Measurements from ENCODE around the gene MRPL18. TPM values are rescaled to one million over a fixed set of nuclear protein-coding genes. Genes with fewer than 3 reads are reported as not detected.
A peak's percentile ranks its signal among the peaks of the same experiment; 100 is the strongest.

MRPL18 gene
- total RNA-seq, 2 donors from 2014 or later = 35.0 to 84.0 TPM

DNA sequence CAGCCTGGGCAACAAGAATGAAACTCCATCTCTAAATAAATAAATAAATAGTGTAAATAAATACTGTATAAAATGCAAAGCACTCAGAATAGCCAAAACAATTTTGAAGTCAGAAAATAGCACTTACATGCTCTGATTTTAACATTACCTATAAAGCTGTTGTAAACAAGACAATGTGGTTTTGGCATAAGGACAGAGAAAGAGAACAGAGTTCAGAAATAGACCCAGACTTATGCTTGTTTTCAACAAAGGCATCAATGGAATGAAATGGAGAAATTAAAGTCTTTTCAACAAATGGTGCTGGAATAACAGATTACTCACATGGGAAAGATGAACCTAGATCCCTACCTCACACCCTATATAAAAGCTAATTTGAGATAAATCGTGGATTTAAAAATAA is 18.1 kb upstream of the MRPL18 start:
- TF ChIP-seq POLR2A (IDR thresholded peaks at IDR 0.05) = no peak
- TF ChIP-seq, protein P1, sequence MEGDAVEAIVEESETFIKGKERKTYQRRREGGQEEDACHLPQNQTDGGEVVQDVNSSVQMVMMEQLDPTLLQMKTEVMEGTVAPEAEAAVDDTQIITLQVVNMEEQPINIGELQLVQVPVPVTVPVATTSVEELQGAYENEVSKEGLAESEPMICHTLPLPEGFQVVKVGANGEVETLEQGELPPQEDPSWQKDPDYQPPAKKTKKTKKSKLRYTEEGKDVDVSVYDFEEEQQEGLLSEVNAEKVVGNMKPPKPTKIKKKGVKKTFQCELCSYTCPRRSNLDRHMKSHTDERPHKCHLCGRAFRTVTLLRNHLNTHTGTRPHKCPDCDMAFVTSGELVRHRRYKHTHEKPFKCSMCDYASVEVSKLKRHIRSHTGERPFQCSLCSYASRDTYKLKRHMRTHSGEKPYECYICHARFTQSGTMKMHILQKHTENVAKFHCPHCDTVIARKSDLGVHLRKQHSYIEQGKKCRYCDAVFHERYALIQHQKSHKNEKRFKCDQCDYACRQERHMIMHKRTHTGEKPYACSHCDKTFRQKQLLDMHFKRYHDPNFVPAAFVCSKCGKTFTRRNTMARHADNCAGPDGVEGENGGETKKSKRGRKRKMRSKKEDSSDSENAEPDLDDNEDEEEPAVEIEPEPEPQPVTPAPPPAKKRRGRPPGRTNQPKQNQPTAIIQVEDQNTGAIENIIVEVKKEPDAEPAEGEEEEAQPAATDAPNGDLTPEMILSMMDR (IDR thresholded peaks at IDR 0.05) = no peak
- H3K9me3 ChIP-seq = no peaks in the 10 kb centered on the region
- intact Hi-C loops (cut with DNase I) = no loop called here

DNA sequence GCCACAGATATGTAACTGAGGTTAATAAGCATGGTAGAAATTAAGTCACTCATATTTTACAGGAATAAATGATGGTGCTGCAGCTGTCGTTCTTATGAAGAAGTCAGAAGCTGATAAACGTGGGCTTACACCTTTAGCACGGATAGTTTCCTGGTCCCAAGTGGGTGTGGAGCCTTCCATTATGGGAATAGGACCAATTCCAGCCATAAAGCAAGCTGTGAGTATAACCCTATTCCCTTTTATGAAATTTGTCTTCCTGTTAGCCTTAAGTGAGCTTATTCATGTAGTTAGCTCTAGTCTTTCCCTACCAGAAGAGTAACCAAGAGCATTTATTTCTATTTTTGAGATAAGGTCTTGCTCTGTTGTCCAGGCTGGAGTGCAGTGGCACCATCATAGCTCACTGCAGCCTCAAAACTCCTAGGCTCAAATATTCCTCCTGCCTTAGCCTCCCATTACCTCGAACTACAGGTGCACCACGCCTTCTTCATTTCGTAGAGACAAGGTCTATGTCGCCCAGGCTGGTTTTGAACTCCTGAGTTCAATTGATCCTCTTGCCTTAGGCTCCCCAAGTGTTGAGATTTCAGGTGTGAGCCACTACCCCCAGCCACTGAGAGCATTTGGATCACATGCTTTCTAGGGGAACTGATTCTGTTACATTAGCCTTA is 12.9 kb upstream of the MRPL18 start:
- peaks cover 0 to 31% of the 10 kb centered on the region in 2 donors for H3K36me3 ChIP-seq (replicated peaks in 1 of 2; ENCODE audit: insufficient read depth in 1 of 2, low read depth in 2 of 2)
- no peak overlapping the region for H3K27ac ChIP-seq
- ATAC-seq = no peak
- WGBS, 2 donors = 73 to 78% methylated on average over 7 of the region's 7 CpGs
- intact Hi-C loops (cut with DNase I) = no loop called here
- no peak overlapping the region for H3K4me3 ChIP-seq
- no peak for TF ChIP-seq POLR2A (IDR thresholded peaks at IDR 0.05)
- TF ChIP-seq, protein P1 (IDR thresholded peaks at IDR 0.05) = no peak
- no peaks in the 10 kb centered on the region for H3K27me3 ChIP-seq
- H3K4me1 ChIP-seq = no peaks in the 10 kb centered on the region
- DNase-seq = no peak
- no peaks in the 10 kb centered on the region for H3K9me3 ChIP-seq

More for the DNA sequence above, 18.1 kb upstream of the MRPL18 start:
- H3K4me1 ChIP-seq = no peaks in the 10 kb centered on the region
- H3K36me3 ChIP-seq (replicated peaks in 1 of 2; ENCODE audit: insufficient read depth in 1 of 2, low read depth in 2 of 2) = peaks cover 0 to 5% of the 10 kb centered on the region in 2 donors
- DNase-seq (no peak), ATAC-seq (no peak)
- H3K27ac ChIP-seq = no peak overlapping the region
- WGBS, 2 donors = 0% methylated on average over 1 of the region's 1 CpG
- H3K27me3 ChIP-seq = no peaks in the 10 kb centered on the region
- H3K4me3 ChIP-seq = no peak overlapping the region

DNA sequence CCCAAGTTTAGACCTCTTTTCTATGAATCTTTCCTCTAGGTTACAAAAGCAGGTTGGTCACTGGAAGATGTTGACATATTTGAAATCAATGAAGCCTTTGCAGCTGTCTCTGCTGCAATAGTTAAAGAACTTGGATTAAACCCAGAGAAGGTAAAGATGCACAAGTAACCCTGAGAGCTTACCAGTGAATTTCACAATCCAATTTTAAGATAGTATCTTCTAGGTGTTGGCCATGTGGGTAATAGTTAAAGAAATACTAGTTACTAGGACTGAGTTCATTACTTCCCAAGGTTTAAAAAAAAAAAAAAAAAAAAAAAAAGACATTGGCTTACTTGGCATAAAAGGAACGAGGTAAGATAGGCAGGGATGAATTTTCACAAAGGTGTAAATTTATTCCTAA is 12.1 kb upstream of the MRPL18 start:
- Histone ChIP-seq H3K36me3 (replicated peaks in 1 of 2; ENCODE audit: insufficient read depth in 1 of 2, low read depth in 2 of 2) (peaks cover 0 to 38% of the 10 kb centered on the region in 2 donors), H3K9me3 (no peaks in the 10 kb centered on the region), H3K4me1 (no peaks in the 10 kb centered on the region), H3K27me3 (no peaks in the 10 kb centered on the region), H3K4me3 (no peak overlapping the region), H3K27ac (no peak overlapping the region)
- DNase-seq (no peak), ATAC-seq (no peak)
- intact Hi-C loops (cut with DNase I) = no loop called here
- WGBS, 2 donors = 44 to 55% methylated on average over 1 of the region's 1 CpG
- no peak for TF ChIP-seq POLR2A (IDR thresholded peaks at IDR 0.05)
- TF ChIP-seq, protein P1 (IDR thresholded peaks at IDR 0.05) = no peak

DNA sequence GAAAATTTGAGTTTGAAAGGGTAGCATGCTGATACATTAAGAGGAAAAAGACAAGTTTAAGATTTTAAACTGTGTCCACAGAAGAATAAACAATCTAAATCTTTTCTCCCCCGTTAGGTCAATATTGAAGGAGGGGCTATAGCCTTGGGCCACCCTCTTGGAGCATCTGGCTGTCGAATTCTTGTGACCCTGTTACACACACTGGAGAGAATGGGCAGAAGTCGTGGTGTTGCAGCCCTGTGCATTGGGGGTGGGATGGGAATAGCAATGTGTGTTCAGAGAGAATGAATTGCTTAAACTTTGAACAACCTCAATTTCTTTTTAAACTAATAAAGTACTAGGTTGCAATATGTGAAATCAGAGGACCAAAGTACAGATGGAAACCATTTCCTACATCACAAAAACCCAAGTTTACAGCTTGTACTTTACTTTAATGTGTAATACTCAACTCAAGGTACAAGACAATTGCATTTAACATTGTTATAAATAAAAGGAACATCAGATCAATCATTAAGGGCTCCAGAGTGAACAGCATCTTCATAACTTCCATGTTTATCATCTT is 11.6 kb upstream of the MRPL18 start:
- H3K4me1 ChIP-seq = no peaks in the 10 kb centered on the region
- TF ChIP-seq, protein P1 (IDR thresholded peaks at IDR 0.05) = no peak
- no peak for TF ChIP-seq POLR2A (IDR thresholded peaks at IDR 0.05)
- H3K36me3 ChIP-seq (replicated peaks in 1 of 2; ENCODE audit: insufficient read depth in 1 of 2, low read depth in 2 of 2) = peaks cover 0 to 40% of the 10 kb centered on the region in 2 donors
- H3K4me3 ChIP-seq = no peak overlapping the region
- no peaks in the 10 kb centered on the region for H3K27me3 ChIP-seq
- no peak for ATAC-seq
- no peak overlapping the region for H3K27ac ChIP-seq
- intact Hi-C loops (cut with DNase I) = no loop called here
- H3K9me3 ChIP-seq = no peaks in the 10 kb centered on the region
- 47 to 56% methylated on average over 3 of the region's 3 CpGs for WGBS, 2 donors
- DNase-seq = no peak

DNA sequence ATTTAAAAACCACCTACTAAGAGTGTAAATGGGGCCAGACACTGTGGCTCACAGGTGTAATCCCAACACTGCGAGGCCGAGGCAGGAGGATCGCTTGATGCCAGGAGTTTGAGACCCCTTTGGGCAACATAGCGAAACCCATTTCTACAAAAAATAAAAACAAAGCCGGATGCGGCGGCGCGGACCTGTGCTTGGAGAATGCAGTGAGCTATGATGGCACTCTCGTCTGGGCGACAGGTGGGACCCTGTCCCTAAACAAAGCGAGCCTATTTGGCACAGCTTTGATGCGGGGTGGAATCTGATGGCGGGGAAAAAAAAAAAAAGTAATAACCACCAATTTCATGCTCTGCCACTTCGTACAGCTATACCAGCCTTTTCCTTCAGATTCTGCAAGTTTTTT is 2.0 kb upstream of the MRPL18 start:
- no peak for ATAC-seq
- Histone ChIP-seq H3K9me3 (no peaks in the 10 kb centered on the region), H3K4me3 (peak overlapping the region; percentile 96 to 98), H3K36me3 (replicated peaks in 1 of 2; ENCODE audit: insufficient read depth in 1 of 2, low read depth in 2 of 2) (peaks cover 0 to 19% of the 10 kb centered on the region in 2 donors), H3K27me3 (no peaks in the 10 kb centered on the region), H3K4me1 (peaks cover 44% of the 10 kb centered on the region), H3K27ac (peak overlapping the region in 3 of 4 donors; percentile 93 to 100 (median 99))
- intact Hi-C loops (cut with DNase I) = no loop called here
- 29 to 31% methylated on average over 15 of the region's 15 CpGs for WGBS, 2 donors
- DNase-seq = no peak
- TF ChIP-seq, protein P1 (IDR thresholded peaks at IDR 0.05) = no peak
- TF ChIP-seq POLR2A (IDR thresholded peaks at IDR 0.05) = no peak

All from body of pancreas (tissue), 4 donors.